ENCODE results near the gene ZBTB34. TPM values are rescaled to one million over a fixed set of nuclear protein-coding genes. Genes with fewer than 3 reads are reported as not detected.

The ZBTB34 gene
- total RNA-seq, 6 experiments from 2014 or later: 2.0 to 3.4 (median 2.3) TPM

DNA sequence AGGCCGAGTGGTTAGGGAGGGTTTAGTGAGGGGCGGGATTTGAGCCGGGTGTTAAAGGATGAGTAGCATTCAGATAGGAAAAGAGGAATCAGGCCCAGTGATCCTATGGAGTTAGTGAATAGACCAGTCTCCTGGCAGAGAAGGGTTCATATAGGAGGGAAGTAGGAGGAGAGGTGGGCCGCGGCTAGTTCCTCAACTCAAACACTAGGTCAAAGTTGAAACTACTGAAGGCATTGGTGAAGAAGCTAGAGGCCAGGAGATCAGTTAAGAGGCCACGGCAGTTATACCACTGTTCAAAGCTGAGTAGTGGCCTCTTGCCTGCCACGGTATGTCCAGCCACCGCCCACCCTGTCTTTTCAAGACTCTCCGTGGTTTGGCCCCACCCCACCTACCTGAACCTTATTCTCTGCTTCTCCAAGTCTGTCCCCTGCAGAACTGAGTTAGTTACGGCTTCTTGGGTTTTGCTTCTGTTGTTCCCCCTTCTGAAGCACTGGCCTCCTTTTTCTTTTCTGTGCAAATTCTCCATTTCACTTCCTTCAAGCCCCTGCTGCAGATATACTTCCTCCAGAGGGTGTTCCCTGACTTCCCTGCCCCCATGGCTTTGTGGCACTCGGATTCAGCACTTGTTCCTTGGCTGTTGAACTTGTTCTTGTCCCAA is 1.8 kb downstream of the ZBTB34 start:
- DNase-seq (no peak), ATAC-seq (peak in 2 of 4 donors; percentile 5 to 11)
- Histone ChIP-seq H3K4me1 (peaks cover 0 to 21% (median 5%) of the 10 kb centered on the region in 4 donors), H3K27ac (peak overlapping the region in 1 of 3 donors; percentile 94), H3K36me3 (peaks cover 0 to 7% (median 0%) of the 10 kb centered on the region in 4 donors), H3K9me3 (no peaks in the 10 kb centered on the region), H3K4me3 (peak overlapping the region in 1 of 3 donors; percentile 90), H3K27me3 (no peaks in the 10 kb centered on the region)
- intact Hi-C loops (cut with DNase I): no loop called here
- no peak for TF ChIP-seq POLR2A (IDR thresholded peaks at IDR 0.05)
- TF ChIP-seq, protein P1, sequence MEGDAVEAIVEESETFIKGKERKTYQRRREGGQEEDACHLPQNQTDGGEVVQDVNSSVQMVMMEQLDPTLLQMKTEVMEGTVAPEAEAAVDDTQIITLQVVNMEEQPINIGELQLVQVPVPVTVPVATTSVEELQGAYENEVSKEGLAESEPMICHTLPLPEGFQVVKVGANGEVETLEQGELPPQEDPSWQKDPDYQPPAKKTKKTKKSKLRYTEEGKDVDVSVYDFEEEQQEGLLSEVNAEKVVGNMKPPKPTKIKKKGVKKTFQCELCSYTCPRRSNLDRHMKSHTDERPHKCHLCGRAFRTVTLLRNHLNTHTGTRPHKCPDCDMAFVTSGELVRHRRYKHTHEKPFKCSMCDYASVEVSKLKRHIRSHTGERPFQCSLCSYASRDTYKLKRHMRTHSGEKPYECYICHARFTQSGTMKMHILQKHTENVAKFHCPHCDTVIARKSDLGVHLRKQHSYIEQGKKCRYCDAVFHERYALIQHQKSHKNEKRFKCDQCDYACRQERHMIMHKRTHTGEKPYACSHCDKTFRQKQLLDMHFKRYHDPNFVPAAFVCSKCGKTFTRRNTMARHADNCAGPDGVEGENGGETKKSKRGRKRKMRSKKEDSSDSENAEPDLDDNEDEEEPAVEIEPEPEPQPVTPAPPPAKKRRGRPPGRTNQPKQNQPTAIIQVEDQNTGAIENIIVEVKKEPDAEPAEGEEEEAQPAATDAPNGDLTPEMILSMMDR (IDR thresholded peaks at IDR 0.05): no peak
- WGBS (ENCODE audit: insufficient coverage, low coverage, low lambda C conversion rate, missing lambda C conversion rate): 45% methylated on average over 11 of the region's 11 CpGs

DNA sequence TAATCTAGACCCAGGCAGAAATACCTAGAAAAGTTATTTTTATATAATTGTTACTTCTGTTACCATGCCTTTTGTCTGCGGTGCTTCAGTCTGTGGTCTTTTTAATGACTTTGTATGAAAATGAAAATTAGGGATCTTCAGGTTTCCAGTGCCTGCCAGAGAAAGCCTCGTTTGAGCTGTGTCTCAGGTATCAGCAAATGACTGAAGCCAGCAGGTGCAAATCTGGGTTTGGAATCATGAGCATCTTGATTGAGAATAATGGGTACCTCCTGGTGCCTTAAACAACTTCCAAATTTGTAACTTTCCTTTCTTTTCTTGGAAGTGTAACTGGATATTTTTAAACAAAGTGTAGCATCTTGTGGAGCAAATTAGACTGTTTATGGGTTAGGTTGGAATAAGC is 4.3 kb downstream of the ZBTB34 start:
- no peak overlapping the region for H3K4me3 ChIP-seq
- H3K36me3 ChIP-seq: peaks cover 0 to 7% (median 0%) of the 10 kb centered on the region in 4 donors
- ATAC-seq (no peak), DNase-seq (no peak)
- H3K27me3 ChIP-seq: no peaks in the 10 kb centered on the region
- no peak for TF ChIP-seq POLR2A (IDR thresholded peaks at IDR 0.05)
- TF ChIP-seq, protein P1 (IDR thresholded peaks at IDR 0.05): no peak
- H3K27ac ChIP-seq: no peak overlapping the region
- peaks cover 0 to 21% (median 5%) of the 10 kb centered on the region in 4 donors for H3K4me1 ChIP-seq
- no peaks in the 10 kb centered on the region for H3K9me3 ChIP-seq
- intact Hi-C loops (cut with DNase I): no loop called here
- 75% methylated on average over 2 of the region's 2 CpGs for WGBS (ENCODE audit: insufficient coverage, low coverage, low lambda C conversion rate, missing lambda C conversion rate)

DNA sequence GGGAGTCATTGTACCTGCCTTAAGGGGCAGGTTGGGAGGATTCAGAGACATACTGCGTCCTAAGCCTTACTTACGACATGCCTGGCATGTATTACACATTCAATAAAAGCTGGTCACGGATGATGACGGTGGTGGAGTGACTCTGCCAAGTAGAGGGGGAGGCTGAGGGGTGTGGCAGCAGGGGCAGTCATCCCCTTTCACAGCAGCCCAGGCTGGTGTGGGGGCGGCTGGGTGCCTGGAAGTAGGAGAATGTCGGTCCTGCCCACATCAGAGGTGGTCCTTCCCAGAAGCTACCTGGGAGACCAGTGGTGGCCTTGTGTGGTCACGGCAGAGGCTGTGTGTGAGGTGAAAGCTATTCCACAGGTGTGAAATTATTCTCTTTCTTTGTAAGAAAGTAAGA is 8.9 kb downstream of the ZBTB34 start:
- H3K27ac ChIP-seq: no peak overlapping the region
- intact Hi-C loops (cut with DNase I): no loop called here
- TF ChIP-seq, protein P1 (IDR thresholded peaks at IDR 0.05): no peak
- peaks cover 0 to 8% (median 4%) of the 10 kb centered on the region in 4 donors for H3K4me1 ChIP-seq
- DNase-seq: no peak
- H3K36me3 ChIP-seq: peaks cover 0 to 2% (median 0%) of the 10 kb centered on the region in 4 donors
- 66% methylated on average over 6 of the region's 7 CpGs for WGBS (ENCODE audit: insufficient coverage, low coverage, low lambda C conversion rate, missing lambda C conversion rate)
- H3K4me3 ChIP-seq: no peak overlapping the region
- H3K9me3 ChIP-seq: no peaks in the 10 kb centered on the region
- H3K27me3 ChIP-seq: no peaks in the 10 kb centered on the region
- peak in 2 of 4 donors; percentile 9 to 73 for ATAC-seq

DNA sequence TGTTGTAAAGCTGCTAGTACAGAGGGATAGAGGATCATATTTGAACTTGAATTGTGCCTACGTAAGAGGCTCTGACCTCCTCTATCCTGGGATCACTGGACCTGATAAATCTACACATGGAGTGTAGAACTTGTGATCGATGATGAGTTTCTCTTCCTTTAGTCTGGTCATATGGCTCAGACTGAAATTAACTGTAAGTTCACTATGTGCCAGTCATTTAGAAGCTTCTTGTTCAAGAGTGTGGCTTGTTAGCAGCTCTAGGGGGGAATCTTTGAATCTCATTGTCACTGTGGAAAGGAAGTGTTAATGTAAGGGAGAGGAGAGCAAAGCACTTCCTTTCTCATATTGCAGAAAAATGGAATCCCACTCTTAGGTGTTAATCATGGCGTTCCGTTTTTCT is 12.1 kb downstream of the ZBTB34 start:
- WGBS (ENCODE audit: insufficient coverage, low coverage, low lambda C conversion rate, missing lambda C conversion rate): 75% methylated on average over 4 of the region's 4 CpGs
- DNase-seq (no peak), ATAC-seq (no peak)
- Histone ChIP-seq H3K9me3 (no peaks in the 10 kb centered on the region), H3K36me3 (no peaks in the 10 kb centered on the region), H3K27me3 (no peaks in the 10 kb centered on the region), H3K4me3 (no peak overlapping the region), H3K4me1 (peaks cover 0 to 8% (median 4%) of the 10 kb centered on the region in 4 donors), H3K27ac (no peak overlapping the region)
- TF ChIP-seq POLR2A (IDR thresholded peaks at IDR 0.05): no peak
- TF ChIP-seq, protein P1 (IDR thresholded peaks at IDR 0.05): no peak
- intact Hi-C loops (cut with DNase I): no loop called here
